Fibroblast of upper back skin (primary cell): ENCODE measurements around the gene VMP1.
"Not testable (repeated sequence)": the region's sequence is repeated elsewhere in the genome, so short reads cannot be mapped to it uniquely, and the experiment has no call there.

Experiments
- DNase-seq: peaks from one replicate; pipeline ENCODE4 v3.0.0-alpha.2; 2013

The VMP1 gene

GRCh38 chr17:59814685-59815084 is 107.2 kb downstream of the VMP1 start:
- no peak for DNase-seq

- DNase-seq = peak; percentile 33
Observed at GRCh38 chr17:59815965-59816364, 108.5 kb downstream of the VMP1 start.

- peak; percentile 97 for DNase-seq
Observed at GRCh38 chr17:59825533-59826322, 118.3 kb downstream of the VMP1 start.

GRCh38 chr17:59826706-59827453 is 119.4 kb downstream of the VMP1 start:
- DNase-seq = no peak

- no peak for DNase-seq
Observed at GRCh38 chr17:59827721-59828477, 120.4 kb downstream of the VMP1 start.

- no peak for DNase-seq
Observed at GRCh38 chr17:59828478-59828760, 121.0 kb downstream of the VMP1 start.

GRCh38 chr17:59828819-59829216 is 121.4 kb downstream of the VMP1 start:
- DNase-seq = not testable (repeated sequence)

- peak; percentile 99 for DNase-seq
Observed at GRCh38 chr17:59829217-59830006, 122.0 kb downstream of the VMP1 start.

GRCh38 chr17:59830007-59830630 is 122.7 kb downstream of the VMP1 start:
- DNase-seq = peak; percentile 74

GRCh38 chr17:59830846-59831486 is 123.5 kb downstream of the VMP1 start:
- no peak for DNase-seq

- peak; percentile 63 for DNase-seq
Observed at GRCh38 chr17:59832883-59833379, 125.5 kb downstream of the VMP1 start.

- peak; percentile 100 for DNase-seq
Observed at GRCh38 chr17:59837308-59838051, 130.0 kb downstream of the VMP1 start.

- peak; percentile 59 for DNase-seq
Observed at GRCh38 chr17:59838052-59838916, 130.8 kb downstream of the VMP1 start.

- DNase-seq = peak; percentile 59
Observed at GRCh38 chr17:59839651-59840328, 132.3 kb downstream of the VMP1 start.

GRCh38 chr17:59840329-59841090 is 133.1 kb downstream of the VMP1 start:
- peak; percentile 52 for DNase-seq

- DNase-seq = peak; percentile 60
Observed at GRCh38 chr17:59841091-59841881, 133.8 kb downstream of the VMP1 start.

- not testable (repeated sequence) for DNase-seq
Observed at GRCh38 chr17:59841882-59842263, 134.4 kb downstream of the VMP1 start.
